NCI-H2029 (cell line): Measurements from ENCODE around the gene NCAPG.

Source experiments
- DNase-seq: peaks from one replicate; lab custom pipeline; 2025; lab: John Stamatoyannopoulos, UW

NCAPG gene

DNA sequence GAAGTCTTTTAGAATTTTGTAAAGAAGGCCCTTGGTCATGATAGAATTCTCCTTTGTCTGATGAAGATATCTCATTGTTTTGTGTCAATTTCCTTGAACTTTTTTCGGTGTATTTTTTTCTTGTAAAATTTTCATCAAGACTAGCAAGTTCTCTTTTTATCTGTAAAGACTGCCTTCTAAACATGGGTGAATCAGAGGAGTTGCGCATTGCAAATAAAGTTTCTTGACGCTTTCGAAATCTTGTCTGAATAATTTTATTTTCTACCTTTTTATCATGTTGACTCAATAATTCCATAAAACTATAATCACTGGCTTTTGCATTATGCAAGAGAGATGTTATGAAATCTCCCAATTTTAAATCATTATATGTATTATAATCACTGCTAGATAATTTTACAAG, 66.2 kb downstream of the NCAPG start:
- DNase-seq: no peak

GRCh38 chr4:17877661-17878060, 66.9 kb downstream of the NCAPG start:
- DNase-seq: no peak

DNA sequence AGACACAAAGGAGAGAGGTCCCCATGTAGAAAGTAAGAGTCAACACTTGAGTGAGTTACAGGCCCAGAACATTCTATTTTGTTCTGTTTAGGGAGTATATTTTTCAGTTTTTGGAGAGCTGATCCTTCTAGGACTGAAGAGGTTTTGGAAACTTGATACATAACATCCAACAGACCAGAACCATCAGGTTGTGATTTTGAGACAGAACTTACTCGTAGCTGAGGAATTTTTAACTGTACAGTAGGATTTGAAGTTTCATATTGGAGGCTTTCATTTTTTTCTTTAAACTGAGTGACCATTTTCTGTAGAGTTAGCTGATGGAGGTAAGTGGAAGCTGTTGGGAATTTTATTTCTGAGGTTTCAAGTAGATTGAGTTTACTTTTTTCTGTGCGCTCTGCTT, 73.3 kb downstream of the NCAPG start:
- no peak for DNase-seq

GRCh38 chr4:17884511-17884910, 73.7 kb downstream of the NCAPG start:
- DNase-seq: no peak

DNA sequence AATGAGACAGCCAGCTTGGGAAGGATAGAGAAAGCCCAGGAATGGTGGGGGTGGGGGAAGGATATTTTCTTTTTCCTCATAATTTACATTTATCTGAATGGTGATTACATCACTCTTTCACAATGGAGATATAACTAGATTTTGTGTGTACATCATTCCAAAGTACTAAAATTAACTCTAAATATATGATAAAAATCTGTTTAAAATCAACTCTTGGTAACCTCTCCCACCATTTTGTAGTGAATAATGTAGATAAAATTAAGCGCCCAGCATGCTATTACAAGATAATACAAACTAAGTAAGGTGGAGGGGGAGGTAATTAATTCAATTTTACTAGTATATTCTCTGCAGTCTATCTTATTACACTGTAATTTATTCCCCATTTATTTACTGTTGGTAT, 78.9 kb downstream of the NCAPG start:
- DNase-seq: no peak

- DNase-seq: no peak
Measured at GRCh38 chr4:17894421-17894820, 83.6 kb downstream of the NCAPG start.
